Measurements from ENCODE around the gene EXTL1. TPM values are rescaled to one million over a fixed set of nuclear protein-coding genes. Genes with fewer than 3 reads are reported as not detected.

Gene EXTL1
- total RNA-seq, 1 donor from 2014 or later, result 26.4 TPM

DNA sequence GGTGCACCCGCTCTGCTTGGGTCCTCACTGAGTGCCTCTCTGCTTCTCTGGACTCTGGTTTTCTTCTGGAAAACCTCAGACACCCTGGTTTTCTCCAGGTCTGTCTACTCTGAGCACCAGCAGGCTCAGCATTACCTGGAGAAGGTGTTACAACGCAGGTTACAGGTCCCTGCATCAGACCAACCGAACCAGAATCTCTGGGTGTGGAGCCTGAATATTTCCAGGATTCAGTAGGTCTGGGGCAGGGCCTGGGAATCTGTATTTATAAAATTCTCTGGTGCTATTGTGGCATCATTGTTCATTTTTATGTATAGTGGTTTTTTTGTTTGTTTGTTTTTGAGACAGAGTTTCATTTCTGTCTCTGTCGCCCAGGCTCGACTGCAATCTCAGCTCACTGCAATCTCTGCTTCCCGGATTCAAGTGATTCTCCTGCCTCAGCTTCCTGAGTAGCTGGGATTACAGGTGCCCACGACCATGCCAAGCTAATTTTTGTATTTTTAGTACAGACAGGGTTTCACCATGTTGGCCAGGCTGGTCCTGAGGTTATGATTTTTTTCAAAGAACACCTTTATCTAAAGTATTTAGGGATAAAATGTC is 25.8 kb downstream of the EXTL1 start:
- Histone ChIP-seq H3K9ac (ENCODE audit: low read length) (no peak overlapping the region), H4K20me1 (ENCODE audit: insufficient read depth, low read length) (no peaks in the 10 kb centered on the region), H3K36me3 (ENCODE audit: insufficient read depth, low read length) (no peaks in the 10 kb centered on the region), H3K79me2 (ENCODE audit: insufficient read depth, low read length) (no peaks in the 10 kb centered on the region), H3K4me3 (ENCODE audit: insufficient read depth, low read depth, low read length) (no peak overlapping the region), H2AFZ (ENCODE audit: low read depth, low read length) (no peak overlapping the region), H3K27ac (ENCODE audit: low read depth, low read length) (no peak overlapping the region), H3K27me3 (ENCODE audit: insufficient read depth, low read length) (peaks cover 71% of the 10 kb centered on the region), H3K4me2 (ENCODE audit: low read length) (no peak overlapping the region), H3K9me3 (ENCODE audit: insufficient read depth, low read depth, low read length) (no peaks in the 10 kb centered on the region), H3K4me1 (ENCODE audit: insufficient read depth, low read length) (peaks cover 2% of the 10 kb centered on the region)
- no peak overlapping the region for H3K27ac Mint-ChIP-seq (ENCODE audit: unreplicated experiment)
- TF ChIP-seq EZH2 (IDR thresholded peaks at IDR 0.05; ENCODE audit: insufficient read depth, low read length), result no peak
- TF ChIP-seq, protein P1, sequence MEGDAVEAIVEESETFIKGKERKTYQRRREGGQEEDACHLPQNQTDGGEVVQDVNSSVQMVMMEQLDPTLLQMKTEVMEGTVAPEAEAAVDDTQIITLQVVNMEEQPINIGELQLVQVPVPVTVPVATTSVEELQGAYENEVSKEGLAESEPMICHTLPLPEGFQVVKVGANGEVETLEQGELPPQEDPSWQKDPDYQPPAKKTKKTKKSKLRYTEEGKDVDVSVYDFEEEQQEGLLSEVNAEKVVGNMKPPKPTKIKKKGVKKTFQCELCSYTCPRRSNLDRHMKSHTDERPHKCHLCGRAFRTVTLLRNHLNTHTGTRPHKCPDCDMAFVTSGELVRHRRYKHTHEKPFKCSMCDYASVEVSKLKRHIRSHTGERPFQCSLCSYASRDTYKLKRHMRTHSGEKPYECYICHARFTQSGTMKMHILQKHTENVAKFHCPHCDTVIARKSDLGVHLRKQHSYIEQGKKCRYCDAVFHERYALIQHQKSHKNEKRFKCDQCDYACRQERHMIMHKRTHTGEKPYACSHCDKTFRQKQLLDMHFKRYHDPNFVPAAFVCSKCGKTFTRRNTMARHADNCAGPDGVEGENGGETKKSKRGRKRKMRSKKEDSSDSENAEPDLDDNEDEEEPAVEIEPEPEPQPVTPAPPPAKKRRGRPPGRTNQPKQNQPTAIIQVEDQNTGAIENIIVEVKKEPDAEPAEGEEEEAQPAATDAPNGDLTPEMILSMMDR (IDR thresholded peaks at IDR 0.05; ENCODE audit: insufficient read depth, low read depth, low read length), result no peak
- peaks cover 78% of the 10 kb centered on the region for H3K27me3 Mint-ChIP-seq (ENCODE audit: low read depth, unreplicated experiment)
- H3K4me3 Mint-ChIP-seq (ENCODE audit: unreplicated experiment), result no peak overlapping the region
- H3K9me3 Mint-ChIP-seq (ENCODE audit: unreplicated experiment), result peaks cover 3% of the 10 kb centered on the region
- FAIRE-seq (no peak), DNase-seq (ENCODE audit: low read depth) (no peak)
- peaks cover 3% of the 10 kb centered on the region for H3K36me3 Mint-ChIP-seq (ENCODE audit: low read depth, unreplicated experiment)
- peaks cover 3% of the 10 kb centered on the region for H3K4me1 Mint-ChIP-seq (ENCODE audit: low read depth, unreplicated experiment)

DNA sequence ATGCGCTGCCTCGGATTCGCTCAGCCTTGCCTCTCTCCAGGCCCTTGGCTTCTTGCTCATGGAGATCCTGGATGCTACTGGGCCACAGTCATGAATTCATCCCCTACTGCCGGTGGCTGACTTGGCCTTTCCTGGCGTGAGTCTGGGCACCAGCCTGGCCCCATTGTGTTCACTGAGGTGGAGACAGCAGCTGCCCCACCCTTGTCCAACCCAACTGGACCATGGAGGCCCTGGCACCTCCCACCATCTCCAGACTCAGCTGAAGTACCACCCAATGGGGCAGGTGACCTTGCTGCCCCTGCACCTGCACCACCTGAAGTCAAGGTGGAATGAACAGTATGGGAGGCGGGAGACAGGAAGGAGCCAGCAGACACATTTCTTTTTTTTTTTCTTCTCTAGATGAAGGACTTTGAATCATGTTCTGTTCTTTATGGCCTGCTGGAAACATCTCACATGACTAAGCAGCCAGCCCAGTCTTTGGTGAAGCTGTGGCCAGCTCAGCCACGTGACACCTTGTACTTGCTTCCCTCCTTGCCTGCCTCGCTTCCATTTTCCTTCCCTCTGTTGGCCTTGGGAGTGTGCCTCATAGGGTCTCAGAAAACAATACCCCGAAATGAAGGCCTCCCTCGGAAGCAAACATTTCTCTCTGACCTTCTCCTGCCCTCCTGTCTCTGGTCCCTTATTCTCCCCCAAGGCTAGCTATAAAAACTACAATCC is 28.1 kb downstream of the EXTL1 start:
- no peak overlapping the region for H3K27ac Mint-ChIP-seq (ENCODE audit: unreplicated experiment)
- no peak overlapping the region for H3K4me3 Mint-ChIP-seq (ENCODE audit: unreplicated experiment)
- TF ChIP-seq EZH2 (IDR thresholded peaks at IDR 0.05; ENCODE audit: insufficient read depth, low read length), result no peak
- TF ChIP-seq, protein P1 (IDR thresholded peaks at IDR 0.05; ENCODE audit: insufficient read depth, low read depth, low read length), result no peak
- peaks cover 3% of the 10 kb centered on the region for H3K4me1 Mint-ChIP-seq (ENCODE audit: low read depth, unreplicated experiment)
- Histone ChIP-seq H4K20me1 (ENCODE audit: insufficient read depth, low read length) (no peaks in the 10 kb centered on the region), H3K9ac (ENCODE audit: low read length) (no peak overlapping the region), H3K9me3 (ENCODE audit: insufficient read depth, low read depth, low read length) (no peaks in the 10 kb centered on the region), H3K4me1 (ENCODE audit: insufficient read depth, low read length) (peaks cover 2% of the 10 kb centered on the region), H3K36me3 (ENCODE audit: insufficient read depth, low read length) (no peaks in the 10 kb centered on the region), H3K79me2 (ENCODE audit: insufficient read depth, low read length) (no peaks in the 10 kb centered on the region), H3K27ac (ENCODE audit: low read depth, low read length) (no peak overlapping the region), H3K27me3 (ENCODE audit: insufficient read depth, low read length) (peaks cover 63% of the 10 kb centered on the region), H2AFZ (ENCODE audit: low read depth, low read length) (no peak overlapping the region), H3K4me2 (ENCODE audit: low read length) (no peak overlapping the region), H3K4me3 (ENCODE audit: insufficient read depth, low read depth, low read length) (no peak overlapping the region)
- no peaks in the 10 kb centered on the region for H3K9me3 Mint-ChIP-seq (ENCODE audit: unreplicated experiment)
- H3K27me3 Mint-ChIP-seq (ENCODE audit: low read depth, unreplicated experiment), result peaks cover 70% of the 10 kb centered on the region
- FAIRE-seq, result no peak
- H3K36me3 Mint-ChIP-seq (ENCODE audit: low read depth, unreplicated experiment), result no peaks in the 10 kb centered on the region
- DNase-seq (ENCODE audit: low read depth), result no peak

DNA sequence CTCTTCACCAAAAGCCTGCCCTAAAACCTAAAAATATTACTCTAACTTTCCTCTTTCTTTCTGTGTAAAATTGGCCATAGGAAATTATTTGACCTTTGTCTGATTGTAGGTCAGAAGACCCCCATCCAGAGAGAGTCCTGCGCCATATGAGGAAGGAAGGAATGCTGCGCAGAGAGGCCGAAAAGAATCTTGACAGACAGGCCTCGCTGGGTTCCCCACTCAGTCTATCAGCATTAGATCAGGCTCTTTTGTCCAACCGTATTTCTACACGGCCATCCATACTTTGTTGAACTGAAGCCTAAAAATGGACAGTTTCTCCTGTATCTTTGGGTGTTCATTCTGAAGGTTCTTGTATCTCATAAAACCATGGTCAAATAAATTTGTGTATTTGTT is 28.7 kb downstream of the EXTL1 start:
- H4K20me1 ChIP-seq (ENCODE audit: insufficient read depth, low read length), result no peaks in the 10 kb centered on the region
- no peak overlapping the region for H2AFZ ChIP-seq (ENCODE audit: low read depth, low read length)
- FAIRE-seq, result no peak
- TF ChIP-seq, protein P1 (IDR thresholded peaks at IDR 0.05; ENCODE audit: insufficient read depth, low read depth, low read length), result no peak
- no peak for TF ChIP-seq EZH2 (IDR thresholded peaks at IDR 0.05; ENCODE audit: insufficient read depth, low read length)
- DNase-seq (ENCODE audit: low read depth), result no peak
- H3K9ac ChIP-seq (ENCODE audit: low read length), result no peak overlapping the region
- no peak overlapping the region for H3K27ac ChIP-seq (ENCODE audit: low read depth, low read length)
- no peak overlapping the region for H3K27ac Mint-ChIP-seq (ENCODE audit: unreplicated experiment)
- H3K4me2 ChIP-seq (ENCODE audit: low read length), result no peak overlapping the region
- peaks cover 3% of the 10 kb centered on the region for H3K4me1 Mint-ChIP-seq (ENCODE audit: low read depth, unreplicated experiment)
- no peaks in the 10 kb centered on the region for H3K36me3 ChIP-seq (ENCODE audit: insufficient read depth, low read length)
- H3K79me2 ChIP-seq (ENCODE audit: insufficient read depth, low read length), result no peaks in the 10 kb centered on the region
- H3K27me3 Mint-ChIP-seq (ENCODE audit: low read depth, unreplicated experiment), result peaks cover 64% of the 10 kb centered on the region
- H3K4me3 ChIP-seq (ENCODE audit: insufficient read depth, low read depth, low read length), result no peak overlapping the region
- H3K4me3 Mint-ChIP-seq (ENCODE audit: unreplicated experiment), result no peak overlapping the region
- H3K9me3 ChIP-seq (ENCODE audit: insufficient read depth, low read depth, low read length), result no peaks in the 10 kb centered on the region
- no peaks in the 10 kb centered on the region for H3K36me3 Mint-ChIP-seq (ENCODE audit: low read depth, unreplicated experiment)
- H3K27me3 ChIP-seq (ENCODE audit: insufficient read depth, low read length), result peaks cover 63% of the 10 kb centered on the region
- peaks cover 2% of the 10 kb centered on the region for H3K4me1 ChIP-seq (ENCODE audit: insufficient read depth, low read length)
- H3K9me3 Mint-ChIP-seq (ENCODE audit: unreplicated experiment), result no peaks in the 10 kb centered on the region
